Measurements from ENCODE around the gene ING5. TPM values are rescaled to one million over a fixed set of nuclear protein-coding genes. Genes with fewer than 3 reads are reported as not detected.
"Not testable (repeated sequence)": the region's sequence is repeated elsewhere in the genome, so short reads cannot be mapped to it uniquely, and the experiment has no call there.

The ING5 gene
- total RNA-seq, 1 donor from 2014 or later, result 22.4 TPM

DNA sequence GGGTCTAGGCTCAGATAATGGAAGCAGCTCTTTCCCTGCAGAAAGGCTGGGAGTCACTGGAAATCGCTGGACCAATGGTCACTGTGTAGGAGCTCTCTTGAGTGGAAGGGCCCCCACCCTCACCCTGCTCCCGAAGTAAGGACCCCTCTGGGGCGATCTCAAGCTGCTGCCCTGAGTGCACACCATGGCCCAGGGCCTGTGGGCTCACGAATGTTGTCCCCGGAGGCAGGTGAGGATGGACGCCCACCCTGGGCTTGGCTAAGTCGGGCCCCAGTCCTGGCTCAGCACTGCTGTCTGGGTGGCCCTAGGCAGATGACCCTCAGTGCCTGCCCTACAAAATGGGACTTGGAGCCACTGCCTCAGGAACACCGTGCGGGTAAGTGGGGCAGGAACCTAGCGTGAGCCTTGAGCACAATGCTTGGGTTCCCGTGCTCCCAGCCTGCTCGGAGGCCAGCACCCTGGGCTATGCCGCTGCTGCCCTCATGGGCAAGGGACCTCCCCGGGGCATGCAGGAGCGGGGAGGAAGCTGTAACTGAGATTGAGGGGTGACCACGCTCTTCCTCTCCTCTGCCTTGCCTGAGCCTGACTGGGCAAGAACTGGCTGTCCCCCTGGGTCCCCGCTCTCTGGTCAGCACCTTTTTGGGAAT is 36.3 kb downstream of the ING5 start:
- no peak for DNase-seq (ENCODE audit: low spot score)

GRCh38 chr2:241739177-241739576 is 37.3 kb downstream of the ING5 start:
- no peak for DNase-seq (ENCODE audit: low spot score)

GRCh38 chr2:241739651-241740050 is 37.8 kb downstream of the ING5 start:
- no peak for DNase-seq (ENCODE audit: low spot score)

DNA sequence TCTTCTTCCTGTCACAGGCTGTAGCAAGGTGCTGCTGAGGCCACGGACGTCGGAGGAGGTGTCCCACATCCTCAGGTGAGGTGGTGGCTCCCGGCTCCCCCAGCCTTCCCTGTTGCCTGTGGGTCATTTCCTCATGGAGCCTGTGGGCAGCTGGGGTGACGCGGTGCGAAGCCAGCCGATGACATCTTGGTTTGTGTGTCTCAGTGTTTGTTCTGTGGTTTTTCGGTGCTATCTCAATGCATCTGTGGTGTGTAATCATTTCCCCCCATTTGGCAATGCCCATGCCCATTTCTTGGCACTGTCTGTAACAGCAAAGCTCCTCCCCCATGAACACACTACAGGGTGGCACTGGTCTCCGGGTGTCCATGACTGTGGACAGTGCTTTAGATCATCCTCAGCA is 39.2 kb downstream of the ING5 start:
- DNase-seq (ENCODE audit: low spot score), result no peak

DNA sequence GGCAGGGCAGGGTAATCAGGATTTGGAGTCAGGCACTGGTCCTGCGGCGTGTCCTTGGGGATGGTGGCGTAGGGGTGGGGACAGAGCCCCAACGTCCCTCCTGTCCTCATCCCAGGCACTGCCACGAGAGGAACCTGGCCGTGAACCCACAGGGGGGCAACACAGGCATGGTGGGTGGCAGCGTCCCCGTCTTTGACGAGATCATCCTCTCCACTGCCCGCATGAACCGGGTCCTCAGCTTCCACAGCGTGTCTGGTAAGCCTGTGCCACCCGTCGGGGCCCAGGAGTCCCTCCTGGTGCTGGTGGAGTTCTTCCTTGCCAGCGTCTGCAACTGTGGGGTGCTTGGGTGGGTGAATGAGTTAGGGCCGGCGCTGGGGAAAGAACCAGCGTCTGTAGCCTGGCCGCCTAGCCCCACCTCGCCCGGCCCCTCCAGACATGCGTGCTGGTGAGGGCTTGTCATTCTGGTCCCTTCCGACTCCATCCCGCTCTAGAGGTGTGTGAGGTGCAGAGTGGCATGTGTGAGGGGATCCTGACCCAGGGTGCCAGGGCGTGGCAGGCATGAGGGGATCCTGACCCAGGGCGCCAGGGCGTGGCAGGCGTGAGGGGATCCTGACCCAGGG is 40.6 kb downstream of the ING5 start:
- no peak for DNase-seq (ENCODE audit: low spot score)

GRCh38 chr2:241743008-241743407 is 41.2 kb downstream of the ING5 start:
- DNase-seq (ENCODE audit: low spot score), result not testable (repeated sequence)

GRCh38 chr2:241743620-241744019 is 41.8 kb downstream of the ING5 start:
- no peak for DNase-seq (ENCODE audit: low spot score)

GRCh38 chr2:241744028-241744754 is 42.4 kb downstream of the ING5 start:
- no peak for DNase-seq (ENCODE audit: low spot score)

DNA sequence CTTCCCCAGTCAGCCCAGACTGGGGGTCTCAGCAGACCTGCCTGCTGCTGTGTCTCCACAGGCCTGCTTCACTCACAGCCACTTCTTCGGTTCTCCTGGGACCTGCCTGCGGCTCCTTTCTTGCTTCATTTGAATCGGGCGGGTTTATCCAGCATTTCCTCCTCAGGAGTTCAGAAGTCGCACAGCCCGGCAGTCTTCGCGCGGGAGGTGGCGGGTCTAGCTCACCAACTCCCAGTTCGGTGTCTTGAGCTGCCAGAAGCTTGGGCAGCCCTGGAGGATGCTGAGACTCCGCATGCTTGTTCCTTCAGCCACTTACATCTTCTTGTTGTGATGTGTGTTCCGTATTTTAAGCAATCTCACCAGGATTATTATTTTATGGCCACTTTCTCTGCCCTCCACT is 43.4 kb downstream of the ING5 start:
- no peak for DNase-seq (ENCODE audit: low spot score)

DNA sequence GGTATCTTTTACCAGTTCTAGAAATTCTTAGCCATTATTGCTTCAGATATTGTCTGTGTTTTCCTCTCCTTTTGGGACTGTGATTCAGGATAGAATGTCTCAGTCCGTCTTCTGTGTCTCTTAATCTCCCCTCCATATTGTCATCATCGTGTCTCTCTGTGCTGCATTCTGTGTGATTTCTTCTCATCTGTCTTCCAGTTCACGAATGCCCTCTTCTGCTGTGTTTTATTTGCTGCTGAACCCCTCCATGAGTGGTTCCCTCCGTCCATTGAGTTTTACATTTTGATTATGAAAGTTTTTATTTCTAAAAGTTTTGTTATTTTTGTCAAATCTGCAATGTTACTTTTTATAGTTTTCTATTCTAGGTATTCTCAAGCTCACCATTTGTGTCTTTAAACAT is 44.2 kb downstream of the ING5 start:
- DNase-seq (ENCODE audit: low spot score), result no peak

GRCh38 chr2:241748468-241749256 is 46.8 kb downstream of the ING5 start:
- no peak for DNase-seq (ENCODE audit: low spot score)

- DNase-seq (ENCODE audit: low spot score), result no peak
Measured at GRCh38 chr2:241750076-241750840, 48.4 kb downstream of the ING5 start.

- DNase-seq (ENCODE audit: low spot score), result no peak
Measured at GRCh38 chr2:241751152-241751551, 49.3 kb downstream of the ING5 start.

- no peak for DNase-seq (ENCODE audit: low spot score)
Measured at GRCh38 chr2:241751776-241752175, 49.9 kb downstream of the ING5 start.

DNA sequence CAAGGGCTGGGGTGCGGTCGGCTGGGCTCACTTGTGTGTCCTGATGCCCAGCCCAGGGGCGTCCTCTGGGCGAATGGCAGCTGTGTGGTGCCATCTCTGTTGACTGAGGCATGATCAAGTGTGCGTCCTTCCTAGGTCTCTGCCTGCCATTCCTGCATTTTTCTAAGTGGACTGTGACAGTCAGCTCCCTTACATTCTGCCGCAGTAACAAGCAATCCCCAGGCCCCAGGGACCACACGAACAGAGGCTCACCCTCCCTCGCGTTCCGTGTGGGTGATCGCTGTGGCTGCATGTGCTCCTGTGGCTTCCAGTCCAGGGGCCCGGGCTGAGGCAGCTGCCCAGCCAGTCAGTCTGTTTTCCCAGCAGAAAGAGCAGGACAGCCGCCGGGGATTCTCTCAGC is 50.4 kb downstream of the ING5 start:
- no peak for DNase-seq (ENCODE audit: low spot score)

- no peak for DNase-seq (ENCODE audit: low spot score)
Measured at GRCh38 chr2:241752689-241753276, 50.9 kb downstream of the ING5 start.

DNA sequence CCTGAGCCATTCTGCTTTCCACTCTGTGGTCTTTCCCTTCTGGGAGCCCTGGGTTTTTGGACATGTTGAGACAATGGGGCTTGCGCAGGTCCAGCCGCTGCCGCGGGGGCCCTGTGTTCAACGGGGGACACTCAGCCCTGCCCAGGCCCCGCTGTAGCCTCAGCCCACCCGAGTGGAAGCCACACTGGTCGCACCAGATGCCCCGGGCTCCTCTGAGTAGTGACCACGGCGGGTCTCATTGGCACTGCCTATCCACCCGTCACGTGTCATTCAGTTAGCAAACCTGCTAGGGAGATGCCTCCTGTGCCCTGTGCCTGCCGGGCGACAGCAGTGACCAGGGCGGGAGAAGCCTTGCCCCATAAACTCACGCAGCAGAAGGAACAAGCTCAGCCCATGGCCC is 51.7 kb downstream of the ING5 start:
- DNase-seq (ENCODE audit: low spot score), result no peak

DNA sequence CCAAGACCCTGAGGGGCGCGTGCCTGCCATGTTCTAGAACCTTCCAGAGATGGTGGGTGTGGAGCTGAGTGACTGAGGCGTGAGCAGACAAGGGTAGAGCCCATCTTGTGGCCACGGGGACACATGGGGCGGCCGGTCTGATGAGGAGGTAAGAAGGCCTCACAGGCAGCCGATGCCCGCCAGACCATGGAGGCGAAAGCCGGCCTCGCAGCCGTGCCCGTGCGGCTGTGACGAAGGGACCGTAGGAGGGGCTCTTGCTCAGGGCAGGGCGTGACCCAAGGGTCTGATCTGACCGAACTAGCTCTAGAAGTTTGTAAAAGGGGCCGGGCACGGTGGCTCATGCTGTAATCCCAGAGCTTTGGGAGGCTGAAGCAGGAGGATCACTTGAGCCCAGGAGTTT is 52.2 kb downstream of the ING5 start:
- no peak for DNase-seq (ENCODE audit: low spot score)

DNA sequence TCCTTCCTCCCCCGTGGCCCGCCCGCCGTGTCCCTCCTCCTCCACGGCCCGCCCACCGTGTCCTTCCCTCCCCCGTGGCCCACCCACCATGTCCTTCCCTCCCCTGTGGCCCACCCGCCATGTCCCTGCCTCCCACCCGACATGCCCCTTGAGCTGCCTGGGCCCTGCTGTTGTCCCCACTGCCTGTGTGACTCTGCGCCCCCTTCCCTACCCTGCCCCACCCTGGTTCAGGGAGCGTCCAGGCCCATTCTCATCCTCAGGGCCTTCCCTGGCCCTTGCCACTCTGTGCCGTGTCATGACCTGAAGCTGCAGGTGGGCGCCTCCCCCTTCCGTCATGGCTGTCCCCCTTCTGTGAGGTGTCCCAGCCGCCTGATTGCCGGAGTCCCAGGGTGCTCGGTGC is 53.3 kb downstream of the ING5 start:
- no peak for DNase-seq (ENCODE audit: low spot score)

DNA sequence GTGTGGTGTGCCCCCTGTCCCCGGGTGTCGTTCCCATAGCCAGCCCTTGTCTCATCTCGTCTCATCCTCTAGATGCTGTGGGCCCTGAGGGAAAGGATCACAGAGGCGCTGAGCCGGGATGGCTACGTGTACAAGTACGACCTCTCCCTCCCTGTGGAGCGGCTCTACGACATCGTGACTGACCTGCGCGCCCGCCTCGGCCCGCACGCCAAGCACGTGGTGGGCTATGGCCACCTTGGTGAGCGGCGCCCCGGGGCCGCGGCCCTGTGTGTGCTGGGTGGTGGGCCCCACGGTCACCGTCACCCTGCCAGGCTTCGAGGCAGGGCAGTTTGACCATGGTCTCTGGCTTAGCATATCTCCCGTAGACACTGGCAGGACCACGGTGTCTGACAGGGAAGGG is 53.9 kb downstream of the ING5 start:
- no peak for DNase-seq (ENCODE audit: low spot score)

Measured in umbilical cord (tissue), 2 donors.